ENCODE results near the gene CFD.
"Not testable (repeated sequence)": the region's sequence is repeated elsewhere in the genome, so short reads cannot be mapped to it uniquely, and the experiment has no call there.

The CFD gene

GRCh38 chr19:889662-890295 is 30.3 kb downstream of the CFD start:
- TF ChIP-seq, protein P1, sequence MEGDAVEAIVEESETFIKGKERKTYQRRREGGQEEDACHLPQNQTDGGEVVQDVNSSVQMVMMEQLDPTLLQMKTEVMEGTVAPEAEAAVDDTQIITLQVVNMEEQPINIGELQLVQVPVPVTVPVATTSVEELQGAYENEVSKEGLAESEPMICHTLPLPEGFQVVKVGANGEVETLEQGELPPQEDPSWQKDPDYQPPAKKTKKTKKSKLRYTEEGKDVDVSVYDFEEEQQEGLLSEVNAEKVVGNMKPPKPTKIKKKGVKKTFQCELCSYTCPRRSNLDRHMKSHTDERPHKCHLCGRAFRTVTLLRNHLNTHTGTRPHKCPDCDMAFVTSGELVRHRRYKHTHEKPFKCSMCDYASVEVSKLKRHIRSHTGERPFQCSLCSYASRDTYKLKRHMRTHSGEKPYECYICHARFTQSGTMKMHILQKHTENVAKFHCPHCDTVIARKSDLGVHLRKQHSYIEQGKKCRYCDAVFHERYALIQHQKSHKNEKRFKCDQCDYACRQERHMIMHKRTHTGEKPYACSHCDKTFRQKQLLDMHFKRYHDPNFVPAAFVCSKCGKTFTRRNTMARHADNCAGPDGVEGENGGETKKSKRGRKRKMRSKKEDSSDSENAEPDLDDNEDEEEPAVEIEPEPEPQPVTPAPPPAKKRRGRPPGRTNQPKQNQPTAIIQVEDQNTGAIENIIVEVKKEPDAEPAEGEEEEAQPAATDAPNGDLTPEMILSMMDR (IDR thresholded peaks at IDR 0.05; ENCODE audit: extremely low read depth, insufficient read depth, missing control alignments), result no peak
- DNase-seq (ENCODE audit: low spot score), result no peak
- in situ Hi-C loops (cut with MboI; ENCODE audit: low pct_unique_long_range_greater_than_20kb, low sequenced_read_pairs, unreplicated experiment), result no loop called here

- in situ Hi-C loops (cut with MboI; ENCODE audit: low pct_unique_long_range_greater_than_20kb, low sequenced_read_pairs, unreplicated experiment), result no loop called here
- TF ChIP-seq, protein P1 (IDR thresholded peaks at IDR 0.05; ENCODE audit: extremely low read depth, insufficient read depth, missing control alignments), result no peak
- DNase-seq (ENCODE audit: low spot score), result no peak
Observed at GRCh38 chr19:890831-891230, 31.4 kb downstream of the CFD start.

GRCh38 chr19:891421-892200 is 32.1 kb downstream of the CFD start:
- in situ Hi-C loops (cut with MboI; ENCODE audit: low pct_unique_long_range_greater_than_20kb, low sequenced_read_pairs, unreplicated experiment); DNase-seq (ENCODE audit: low spot score): not testable (repeated sequence)

DNA sequence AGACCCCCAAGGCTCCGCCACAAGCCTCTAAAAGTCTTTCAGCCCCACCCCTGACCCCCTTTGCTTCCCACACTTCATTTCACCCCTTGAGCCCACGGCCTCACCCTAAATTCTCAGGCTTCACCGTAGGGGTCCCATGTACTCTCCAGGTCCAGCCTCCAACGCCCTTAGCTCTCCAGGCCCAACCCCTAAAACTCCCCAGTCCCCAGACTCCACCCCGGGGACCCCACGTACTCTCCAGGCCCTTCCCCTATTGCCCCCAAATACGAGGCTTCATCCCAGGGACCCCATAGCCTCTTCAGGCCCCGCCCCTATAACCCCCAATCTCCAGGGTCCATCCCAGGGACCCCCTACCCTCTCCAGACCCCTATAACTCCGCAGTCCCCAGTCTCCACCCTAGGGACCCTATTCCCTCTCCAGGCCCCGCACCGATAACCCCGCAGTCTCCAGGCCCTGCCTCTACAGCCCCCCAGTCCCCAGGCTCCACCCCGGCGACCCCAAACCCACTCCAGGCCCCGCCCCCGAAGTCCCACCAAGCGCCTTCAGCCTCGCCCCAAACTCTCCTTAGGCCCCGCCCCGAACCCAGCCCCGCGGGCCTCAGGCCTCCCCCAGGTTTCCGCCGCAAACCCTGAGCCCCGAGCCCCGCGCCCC is 32.9 kb downstream of the CFD start:
- in situ Hi-C loops (cut with MboI; ENCODE audit: low pct_unique_long_range_greater_than_20kb, low sequenced_read_pairs, unreplicated experiment), result no loop called here
- peak; percentile 79 for DNase-seq (ENCODE audit: low spot score)
- TF ChIP-seq, protein P1 (IDR thresholded peaks at IDR 0.05; ENCODE audit: extremely low read depth, insufficient read depth, missing control alignments), result no peak

DNA sequence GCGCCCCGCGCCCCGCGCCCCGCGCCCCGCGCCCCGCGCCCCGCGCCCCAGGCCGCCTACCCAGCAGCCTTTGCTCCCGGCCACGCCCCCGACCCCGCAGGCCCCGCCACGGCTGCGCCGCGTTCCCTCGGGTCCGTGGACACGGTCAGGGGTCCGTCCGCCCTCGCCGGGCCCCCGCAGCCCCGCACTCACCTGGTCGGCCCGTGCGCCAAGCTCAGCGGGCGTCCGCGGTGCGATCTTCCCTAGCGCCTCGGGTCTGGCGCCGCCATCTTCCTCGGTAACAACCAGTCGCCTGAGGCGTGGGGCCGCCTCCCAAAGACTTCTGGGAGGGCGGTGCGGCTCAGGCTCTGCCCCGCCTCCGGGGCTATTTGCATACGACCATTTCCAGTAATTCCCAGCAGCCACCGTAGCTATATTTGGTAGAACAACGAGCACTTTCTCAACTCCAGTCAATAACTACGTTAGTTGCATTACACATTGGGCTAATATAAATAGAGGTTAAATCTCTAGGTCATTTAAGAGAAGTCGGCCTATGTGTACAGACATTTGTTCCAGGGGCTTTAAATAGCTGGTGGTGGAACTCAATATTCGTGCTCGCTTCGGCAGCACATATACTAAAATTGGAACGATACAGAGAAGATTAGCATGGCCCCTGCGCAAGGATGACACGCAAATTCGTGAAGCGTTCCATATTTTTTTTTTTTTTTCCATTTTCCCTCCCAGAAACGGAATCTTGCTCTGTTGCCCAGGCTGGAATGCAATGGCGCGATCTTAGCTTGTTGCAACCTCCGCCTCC is 33.6 kb downstream of the CFD start, which contains the start of the genes MED16 and RNU6-9:
MED16 (minus strand) TSS at position 294 of the 796 bp plus-strand sequence. CDS start 2,056 bp downstream, outside the sequence.
RNU6-9 (plus strand) TSS at position 591 of the 796 bp plus-strand sequence.
- TF ChIP-seq, protein P1 (IDR thresholded peaks at IDR 0.05; ENCODE audit: extremely low read depth, insufficient read depth, missing control alignments), result no peak
- in situ Hi-C loops (cut with MboI; ENCODE audit: low pct_unique_long_range_greater_than_20kb, low sequenced_read_pairs, unreplicated experiment), result no loop called here
- peak; percentile 100 for DNase-seq (ENCODE audit: low spot score)

DNA sequence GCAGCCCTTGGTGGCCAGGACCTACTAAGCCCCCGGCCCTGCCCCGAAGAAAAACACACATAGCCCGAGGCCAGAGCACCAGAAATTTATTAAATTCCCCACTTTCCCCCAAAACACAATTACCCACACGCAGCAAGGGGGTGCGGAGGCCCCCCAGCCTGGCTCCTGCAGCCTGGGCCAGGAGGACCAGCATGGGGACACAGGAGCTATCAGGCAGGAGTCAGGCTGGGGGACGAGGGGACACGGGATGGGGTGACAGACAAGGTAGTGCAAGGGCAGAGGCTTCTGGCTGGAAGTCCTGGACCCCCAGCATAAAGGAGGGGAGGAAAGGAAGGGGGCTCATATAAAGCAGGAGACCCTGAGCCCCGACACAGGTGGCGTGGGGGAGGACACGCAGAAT is 37.0 kb downstream of the CFD start:
- in situ Hi-C loops (cut with MboI; ENCODE audit: low pct_unique_long_range_greater_than_20kb, low sequenced_read_pairs, unreplicated experiment), result no loop called here
- DNase-seq (ENCODE audit: low spot score), result no peak
- TF ChIP-seq, protein P1 (IDR thresholded peaks at IDR 0.05; ENCODE audit: extremely low read depth, insufficient read depth, missing control alignments), result no peak
